OCI-LY3 (cell line): ENCODE data around the gene MAPKAP1.

Experiments
- CTCF ChIP-seq: fragments of 200-600, 300-600 bp; sonication (generic); IDR thresholded peaks from 2 replicates; pipeline ENCODE4 v1.5.1; 2014; ENCODE audit warnings: antibody characterized with exemption, low read length, low read depth
- EZH2phosphoT487 ChIP-seq: fragments of 200-600 bp; shearing (Covaris generic); IDR thresholded peaks from 2 replicates; pipeline ENCODE4 v1.6.1; 2018; ENCODE audit warnings: antibody characterized with exemption, mixed run types, low read depth

GRCh38 chr9:125690679-125691078 lies 16.3 kb downstream of the MAPKAP1 start:
- TF ChIP-seq EZH2phosphoT487, result no peak
- TF ChIP-seq CTCF, result no peak
